B cell (primary cell): ENCODE data around the gene PCDHGA5. TPM values are rescaled to one million over a fixed set of nuclear protein-coding genes. Genes with fewer than 3 reads are reported as not detected.

Experiments
- ATAC-seq: fragments of 200-7000 bp; cut with Tn5 transposase; one replicate; pipeline ENCODE4 v1.10.0; 2021; ENCODE audit warnings: low read depth, mild to moderate bottlenecking, moderate number of reproducible peaks, moderate library complexity
- CTCF ChIA-PET: fragments of 350-600 bp; sonication (Branson Sonifier 250); formaldehyde crosslinking; loops from one replicate; lab custom pipeline; 2021; ENCODE audit warnings: antibody characterized with exemption, inconsistent platforms; lab: Charles Lee
- POLR2A ChIA-PET: fragments of 350-600 bp; sonication (Branson Sonifier 250); formaldehyde crosslinking; loops from one replicate; lab custom pipeline; 2021; ENCODE audit warnings: antibody characterized with exemption; lab: Charles Lee
- DNase-seq: peaks from one replicate; pipeline ENCODE4 v3.0.0; 2013
- H2AFZ ChIP-seq: 2 replicates; pipeline ENCODE4 v1.6.1; 2012; ENCODE audit warnings: mild to moderate bottlenecking, low read depth, low read length; ENCODE audit not compliant: insufficient read depth, poor library complexity, severe bottlenecking
- H3K27ac ChIP-seq, 2 donors: 1 replicate in 1 of 2; 2 replicates in 1 of 2; pipeline ENCODE4 v1.5.1; 2012 to 2013; ENCODE audit warnings: low read length in 2 of 2, mild to moderate bottlenecking in 2 of 2, moderate library complexity in 1 of 2
- H3K27me3 ChIP-seq, 4 experiments: fragments of 200-600 bp in 1 of 4; sonication (generic) in 1 of 4; replicated peaks in 1 of 4; 1 replicate in 2 of 4; 2 replicates in 2 of 4; pipeline versions ENCODE4 v1.6.1 to v1.7.0; 2013 to 2016; ENCODE audit warnings: low read length in 3 of 4, mild to moderate bottlenecking in 2 of 4, mixed read lengths in 1 of 4, moderate library complexity in 1 of 4; ENCODE audit not compliant: insufficient read depth in 4 of 4, control insufficient read depth in 3 of 4; ENCODE audit errors: control extremely low read depth in 1 of 4
- H3K36me3 ChIP-seq, 2 experiments: replicated peaks in 1 of 2; 1 replicate in 1 of 2; 2 replicates in 1 of 2; pipeline versions ENCODE4 v1.6.1 to v1.7.1; 2013; ENCODE audit warnings: low read length in 1 of 2; ENCODE audit not compliant: insufficient read depth in 2 of 2, control insufficient read depth in 1 of 2; ENCODE audit errors: control extremely low read depth in 1 of 2, extremely low read depth in 1 of 2
- H3K4me1 ChIP-seq, 2 donors: fragments of 200-600 bp in 1 of 2; sonication (generic) in 1 of 2; 1 replicate in 1 of 2; 2 replicates in 1 of 2; pipeline versions ENCODE4 v1.5.1 to v1.6.1; 2013 to 2017; ENCODE audit warnings: low read length in 2 of 2; ENCODE audit not compliant: control insufficient read depth in 2 of 2, insufficient read depth in 2 of 2
- H3K4me2 ChIP-seq: replicated peaks from 2 replicates; pipeline ENCODE3; 2012; ENCODE audit warnings: mild to moderate bottlenecking, low read depth, low read length; ENCODE audit not compliant: poor library complexity, severe bottlenecking
- H3K4me3 ChIP-seq, 5 experiments: fragments of 200-600 bp in 1 of 5; sonication (generic) in 1 of 5; 1 replicate in 3 of 5; 2 replicates in 2 of 5; pipeline versions ENCODE4 v1.5.1 to v1.7.0; 2011 to 2016; ENCODE audit warnings: low read length in 4 of 5, mild to moderate bottlenecking in 4 of 5, low read depth in 2 of 5, control low read depth in 1 of 5, moderate library complexity in 1 of 5; ENCODE audit not compliant: insufficient read depth in 1 of 5; ENCODE audit errors: control extremely low read depth in 1 of 5, extremely low read depth in 1 of 5
- H3K79me2 ChIP-seq: fragments of 200-600 bp; sonication (generic); one replicate; pipeline ENCODE4 v1.6.0; 2016; ENCODE audit warnings: low read length; ENCODE audit not compliant: control insufficient read depth, insufficient read depth
- H3K9ac ChIP-seq: fragments of 200-600 bp; sonication (generic); 2 replicates; pipeline ENCODE4 v1.6.1; 2017; ENCODE audit warnings: mild to moderate bottlenecking, low read length, moderate library complexity
- H3K9me3 ChIP-seq, 3 donors: one replicate each; pipeline versions ENCODE4 v1.6.1 to v1.7.1; 2013; ENCODE audit warnings: low read length in 2 of 3; ENCODE audit not compliant: control insufficient read depth in 2 of 3, insufficient read depth in 1 of 3; ENCODE audit errors: control extremely low read depth in 1 of 3
- H4K20me1 ChIP-seq: 2 replicates; pipeline ENCODE4 v1.6.0; 2012; ENCODE audit warnings: mild to moderate bottlenecking, low read length; ENCODE audit not compliant: insufficient read depth, control insufficient read depth, poor library complexity, severe bottlenecking
- H3K27ac Mint-ChIP-seq: one replicate; pipeline ENCODE4 v1.8.0; 2021; ENCODE audit warnings: mixed read lengths
- H3K27me3 Mint-ChIP-seq: one replicate; pipeline ENCODE4 v1.8.0; 2021; ENCODE audit warnings: mixed read lengths
- H3K4me1 Mint-ChIP-seq: one replicate; pipeline ENCODE4 v1.8.0; 2021; ENCODE audit warnings: mixed read lengths
- H3K4me3 Mint-ChIP-seq: one replicate; pipeline ENCODE4 v1.8.0; 2021; ENCODE audit warnings: mixed read lengths
- H3K9me3 Mint-ChIP-seq: one replicate; pipeline ENCODE4 v1.8.0; 2022; ENCODE audit warnings: mixed read lengths; ENCODE audit not compliant: insufficient read depth
- CTCF ChIP-seq: fragments of 200-600 bp; IDR thresholded peaks from one replicate; pipeline ENCODE4 v1.8.0; 2022; ENCODE audit warnings: antibody characterized with exemption, mild to moderate bottlenecking
- EZH2 ChIP-seq: IDR thresholded peaks from 2 replicates; pipeline ENCODE4 v1.6.1; 2012; ENCODE audit warnings: borderline replicate concordance, low read depth, mild to moderate bottlenecking, moderate library complexity, low read length; ENCODE audit not compliant: insufficient read depth, poor library complexity, severe bottlenecking
- WGBS: methylation state at CpG from one replicate; pipeline ENCODE4 v1.1.5; 2013; ENCODE audit warnings: missing lambda C conversion rate; ENCODE audit not compliant: insufficient coverage; 5-methylcytosine and 5-hydroxymethylcytosine counted together
- intact Hi-C: fragments of 100-400 bp; cut with micrococcal nuclease; formaldehyde crosslinking; loops from one replicate; pipeline ENCODE4 v1.10.0; 2022
- polyA plus RNA-seq: library from polyadenylated mRNA; depleted of rRNA; stranded (reverse); fragments of >200 nt; gene quantifications from 2 replicates; pipeline ENCODE4 v1.2.3, GENCODE V29; 2012
- total RNA-seq, 2 donors: library from RNA; stranded (reverse); fragments of 120-200 nt in 1 of 2; gene quantifications; 1 replicate in 1 of 2; 2 replicates in 1 of 2; pipeline versions ENCODE4 v1.2.3 to v1.2.4, GENCODE V29; 2013 to 2022

PCDHGA5 gene
- total and polyA plus RNA-seq, 2 donors (not counting 1 experiment from before 2014, with no cell fraction given), result 0.21 to 1.7 TPM

GRCh38 chr5:141320225-141321169 lies 43.5 kb upstream of the PCDHGA5 start, which contains the start of gene TAF7:
Gene TAF7 (minus strand): TSS chr5:141320784. CDS start chr5:141320044, 740 bp downstream.
- H2AFZ ChIP-seq, result peak within 1 kb of the TSS; percentile 99
- ChIA-PET CTCF (interaction anchor here (0.6 to 4.4 kb wide), 30 partner anchors 9 to 700 kb away, joined by 3 to 37 read pairs (median 5); partner anchors contain the start of genes DIAPH1, FCHSD1, PCDHGA1 and PCDHGA10), POLR2A (interaction anchor here (0.5 to 1.5 kb wide), 6 partner anchors 244 to 1544 kb away, joined by 3 to 6 read pairs (median 6); partner anchors contain the start of genes ANKHD1, DIAPH1, FCHSD1 and RNF14)
- H3K27ac ChIP-seq, result peak within 1 kb of the TSS; percentile 95 to 96
- H3K79me2 ChIP-seq, result peaks cover 37% of the 10 kb centered on the region
- intact Hi-C loops, result loop anchor here (1.0 to 10.0 kb wide), 11 partner anchors 94 to 1450 kb away; partner anchors contain the start of genes ANKHD1, APBB3, ARHGAP26 and DELE1
- Mint-ChIP-seq H3K27ac (peak within 1 kb of the TSS; percentile 98), H3K9me3 (peaks cover 19% of the 10 kb centered on the region), H3K4me1 (peaks cover 28% of the 10 kb centered on the region), H3K4me3 (peak within 1 kb of the TSS; percentile 96), H3K27me3 (no peaks in the 10 kb centered on the region)
- ATAC-seq (peak; percentile 90), DNase-seq (peak; percentile 96)
- peaks cover 22 to 60% (median 57%) of the 10 kb centered on the region in 3 donors for H3K9me3 ChIP-seq
- peaks cover 17 to 20% of the 10 kb centered on the region in 2 donors for H3K4me1 ChIP-seq
- peak within 1 kb of the TSS; percentile 74 for H3K4me2 ChIP-seq
- TF ChIP-seq CTCF (peak; percentile 89), EZH2 (no peak)
- H3K27me3 ChIP-seq, result no peaks in the 10 kb centered on the region
- no peaks in the 10 kb centered on the region for H4K20me1 ChIP-seq
- H3K9ac ChIP-seq, result peak within 1 kb of the TSS; percentile 89
- 3% methylated on average over 64 of the region's 67 CpGs for WGBS
- H3K4me3 ChIP-seq, result peak within 1 kb of the TSS; percentile 78 to 100 (median 97)
- peaks cover 9 to 19% of the 10 kb centered on the region in 2 experiments for H3K36me3 ChIP-seq
